Iris pigment epithelial cell (primary cell): ENCODE results near the gene WDR5B.

ENCODE experiments used
- DNase-seq: peaks from one replicate; pipeline ENCODE4 v3.0.0-alpha.2; 2011; ENCODE audit warnings: low read depth

Gene WDR5B

DNA sequence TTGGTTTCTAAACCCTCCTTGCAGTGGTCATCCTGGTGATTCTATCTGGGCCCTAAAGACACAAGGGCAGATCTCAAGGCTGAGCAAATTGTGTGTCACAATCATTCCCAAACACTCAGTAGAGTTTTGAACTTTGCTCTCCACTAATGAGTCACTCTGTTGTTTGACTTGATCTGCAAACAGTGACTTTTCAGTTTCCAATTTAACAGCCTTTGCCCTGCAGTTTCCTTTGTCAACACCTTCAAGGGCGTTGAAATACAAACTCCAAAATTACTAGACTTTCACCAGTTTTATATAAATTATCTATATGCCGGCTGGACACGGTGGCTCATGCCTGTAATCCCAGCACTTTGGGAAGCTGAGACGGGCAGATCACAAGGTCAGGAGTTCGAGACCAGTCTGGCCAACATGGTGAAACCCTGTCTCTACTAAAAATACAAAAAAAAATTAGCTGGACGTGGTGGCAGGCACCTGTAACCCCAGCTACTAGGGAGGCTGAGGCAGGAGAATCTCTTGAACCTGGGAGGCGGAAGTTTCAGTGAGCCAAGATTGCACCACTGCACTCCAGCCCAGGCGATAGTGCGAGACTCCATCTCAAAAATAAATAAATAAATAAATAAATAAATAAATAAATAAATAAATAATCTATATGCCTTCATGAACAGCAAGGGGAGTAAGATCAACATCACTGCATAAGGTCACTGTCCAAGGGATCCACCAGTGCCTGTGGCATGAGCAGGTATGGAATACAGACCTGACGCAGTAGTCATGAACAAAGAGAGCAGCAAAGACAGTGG, 50.1 kb downstream of the WDR5B start:
- DNase-seq: peak; percentile 82

DNA sequence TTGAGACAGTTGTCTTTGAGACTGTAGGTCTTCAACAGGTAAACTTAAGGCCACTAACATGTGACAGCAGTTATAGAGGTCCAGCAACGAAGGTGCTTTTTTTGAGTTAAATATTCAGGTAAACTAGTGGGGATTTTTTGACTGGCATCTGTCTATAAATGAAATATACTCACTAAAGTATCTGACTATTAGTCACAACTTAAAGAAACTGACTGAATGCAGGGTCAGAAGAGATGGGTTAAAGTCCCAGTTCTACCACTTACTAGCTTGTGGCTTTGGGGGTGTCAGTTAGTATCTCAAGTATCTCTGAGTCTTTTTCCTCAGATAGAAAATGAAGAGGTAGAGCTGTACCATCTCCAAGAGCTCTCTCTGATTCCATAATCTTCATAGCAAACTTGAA, 50.8 kb downstream of the WDR5B start:
- no peak for DNase-seq

DNA sequence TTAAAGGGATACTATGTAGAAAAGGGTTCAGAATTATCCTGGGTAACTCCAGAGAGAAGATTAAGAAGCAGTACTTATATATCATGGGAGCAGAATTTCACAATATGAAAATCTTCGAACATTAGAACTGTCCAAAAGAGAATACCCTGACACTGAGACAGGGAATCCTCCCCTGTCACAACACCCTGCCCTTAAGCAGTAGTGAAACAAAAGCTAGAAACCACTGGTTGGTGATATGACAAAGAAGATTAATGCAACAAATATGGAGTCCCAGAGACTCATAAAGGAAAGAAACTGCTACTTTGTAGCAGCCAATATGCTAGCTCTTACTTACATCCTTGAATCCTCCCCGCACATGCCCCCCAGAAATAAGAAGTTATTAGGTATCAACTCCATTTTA, 51.4 kb downstream of the WDR5B start:
- no peak for DNase-seq
